SIG-M5 treated with dmso at 0.1 percent for 504 hours (cell line): ENCODE data around the gene ZNRF3.
"Not testable (repeated sequence)": the region's sequence is repeated elsewhere in the genome, so short reads cannot be mapped to it uniquely, and the experiment has no call there.

ENCODE experiments used
- DNase-seq: peaks from one replicate; lab custom pipeline; 2025; ENCODE audit not compliant: unreplicated experiment; lab: John Stamatoyannopoulos, UW

ZNRF3 gene

DNA sequence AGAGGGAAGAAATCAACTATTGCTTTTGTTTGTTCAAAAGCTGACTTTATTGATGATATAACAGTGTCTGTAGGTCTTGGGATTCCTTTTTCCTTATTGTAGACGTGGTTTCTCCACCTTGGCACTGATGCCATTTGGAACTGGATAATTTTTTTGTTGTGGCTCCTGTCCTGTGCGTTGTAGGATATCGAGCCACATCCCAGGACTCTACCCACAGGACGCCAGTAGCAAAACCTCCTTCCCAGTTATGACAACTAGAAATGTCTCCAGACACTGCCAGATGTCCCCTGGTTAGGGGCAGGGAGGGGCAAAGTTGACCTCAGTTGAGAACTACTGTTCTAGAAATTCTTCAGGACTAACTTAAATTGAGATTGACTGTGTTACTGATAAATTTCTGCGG is 45.8 kb downstream of the ZNRF3 start:
- no peak for DNase-seq

DNA sequence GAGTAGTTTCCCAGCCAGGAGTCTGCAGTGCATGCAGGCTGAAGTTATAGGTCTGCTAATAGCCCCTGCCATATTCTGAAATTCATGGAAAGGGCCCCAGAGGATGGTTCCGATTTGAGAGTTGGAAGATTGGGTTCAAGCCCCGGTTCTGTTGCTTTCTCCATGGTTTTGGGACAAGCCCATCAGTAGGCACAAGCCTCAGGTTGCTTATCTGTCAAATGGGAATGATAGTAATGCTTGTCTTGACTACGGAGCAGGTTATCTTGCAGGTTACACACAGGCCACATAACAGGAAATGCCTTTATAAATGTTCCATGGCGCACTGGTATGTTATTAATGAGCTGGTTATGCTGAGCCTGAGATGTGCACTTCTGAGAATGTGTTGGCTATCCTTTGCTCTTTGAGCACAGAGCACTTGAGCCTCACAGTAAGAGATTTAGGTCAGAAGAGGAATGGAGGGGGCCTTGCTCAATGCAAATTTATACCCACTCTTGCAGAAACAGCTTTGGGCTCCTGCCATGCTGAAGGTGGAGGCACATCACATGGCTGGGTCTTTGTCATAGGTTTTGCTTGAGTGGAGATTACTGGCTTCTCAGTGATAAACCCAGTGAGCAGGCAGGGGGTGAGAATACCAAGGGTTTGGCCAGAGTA is 47.1 kb downstream of the ZNRF3 start:
- DNase-seq = no peak

DNA sequence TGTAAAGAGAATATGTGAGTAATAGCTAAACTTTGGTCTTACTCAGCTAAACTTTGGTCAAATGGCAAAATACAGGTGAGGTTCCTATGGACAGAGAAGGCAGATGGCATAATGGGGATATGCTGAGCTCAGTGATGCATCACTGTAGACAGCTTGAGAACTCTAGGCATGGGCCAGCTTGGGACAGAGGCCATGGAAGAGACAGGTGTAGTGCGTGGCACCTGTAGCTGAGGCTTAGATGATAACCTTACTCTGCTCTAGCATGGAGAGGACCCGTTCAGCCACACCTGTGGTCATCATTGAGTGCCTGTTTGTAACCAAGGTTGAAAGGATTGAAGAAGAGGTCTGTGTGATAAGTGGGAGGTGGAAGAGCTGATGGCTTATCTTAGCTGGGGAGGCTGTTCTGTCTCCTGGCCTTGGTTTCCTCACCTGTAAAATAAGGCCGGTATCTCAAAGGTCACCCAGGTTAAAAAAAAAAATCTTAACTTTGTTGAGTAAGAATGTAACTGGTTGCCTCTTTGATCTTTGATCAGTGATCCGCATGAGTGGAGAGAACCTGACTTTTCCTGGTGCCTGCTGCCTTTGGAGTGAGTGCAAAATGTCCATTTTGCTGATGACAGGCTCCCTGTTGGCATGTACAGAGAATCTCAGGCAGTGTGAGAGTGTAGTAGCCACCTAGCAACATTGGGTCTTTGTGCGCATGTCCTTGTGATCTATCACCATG is 48.6 kb downstream of the ZNRF3 start:
- no peak for DNase-seq

DNA sequence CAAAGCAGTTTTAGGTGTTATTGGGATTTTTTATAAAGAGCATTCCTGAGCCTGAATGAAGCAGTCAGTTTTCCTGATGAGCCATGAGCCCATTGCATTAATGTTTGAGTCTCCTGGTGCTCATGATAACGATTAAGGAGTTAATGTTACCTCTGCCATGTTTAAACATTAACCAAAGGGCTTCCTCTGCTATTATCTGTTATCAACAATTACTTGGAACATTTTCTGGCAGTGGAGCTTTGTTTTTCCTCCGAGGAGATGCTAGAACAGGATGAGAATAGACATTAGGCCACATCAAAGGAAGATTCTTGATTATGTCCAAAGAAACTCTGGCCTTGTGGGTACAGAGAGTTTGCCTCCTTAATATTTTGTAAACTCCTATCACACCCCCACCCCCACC is 49.9 kb downstream of the ZNRF3 start:
- DNase-seq = no peak

DNA sequence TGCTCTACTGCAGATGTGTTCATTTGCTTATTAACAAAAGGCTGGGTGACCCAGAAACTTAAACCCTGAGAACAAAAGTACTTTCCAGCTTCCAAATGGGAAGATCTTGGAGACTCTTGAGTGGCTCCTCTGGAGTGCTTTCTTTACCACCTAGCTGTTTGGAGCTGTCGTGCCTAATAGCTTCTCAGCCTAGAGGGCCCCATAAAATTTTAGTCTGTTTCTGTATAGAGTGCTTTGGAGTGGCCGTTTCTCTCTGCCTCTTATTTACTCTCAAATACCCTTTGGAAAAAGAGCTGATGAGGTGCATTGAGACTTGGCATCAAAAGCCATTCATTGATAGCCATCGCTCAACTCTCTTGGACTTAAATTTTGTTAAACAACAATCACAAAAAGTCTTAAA is 50.7 kb downstream of the ZNRF3 start:
- no peak for DNase-seq

DNA sequence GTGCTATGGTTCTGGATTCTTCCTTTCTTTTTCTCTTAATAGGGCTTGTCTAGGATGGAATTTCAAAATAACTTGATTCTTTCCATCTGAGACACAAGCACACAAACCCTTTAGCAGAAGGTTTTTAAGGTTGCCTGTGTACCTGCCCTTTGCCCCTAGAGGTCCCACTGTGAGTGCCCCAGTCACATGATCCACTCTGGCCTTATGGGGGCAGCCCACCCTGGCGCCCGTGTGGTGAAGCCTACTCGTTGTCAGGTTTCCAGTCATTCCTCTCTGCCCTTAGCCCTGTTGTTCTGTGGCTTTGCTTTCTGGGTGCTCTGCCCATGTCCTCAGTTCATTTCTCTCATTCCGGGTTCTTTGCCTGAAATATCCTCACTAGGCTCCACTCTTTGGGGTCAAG is 51.8 kb downstream of the ZNRF3 start:
- DNase-seq = no peak

DNA sequence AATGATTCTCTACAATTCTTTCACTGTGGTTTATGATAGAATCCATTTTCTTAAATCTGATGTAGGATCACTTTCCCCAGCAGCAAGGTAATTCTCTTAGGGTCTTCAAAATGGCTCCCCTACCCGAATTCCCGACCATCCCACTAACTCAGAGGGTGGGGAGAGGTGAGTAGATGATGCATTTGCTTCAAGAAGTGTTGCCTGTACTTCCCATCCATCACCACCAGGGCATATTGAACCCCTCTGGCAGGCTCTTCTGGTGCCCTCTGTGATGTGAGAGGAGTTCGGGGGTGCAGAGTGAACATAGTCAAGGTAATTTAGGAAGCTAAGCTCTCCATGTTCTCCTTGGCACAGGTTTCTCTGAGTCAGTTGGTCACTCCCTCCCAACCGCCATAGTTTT is 52.3 kb downstream of the ZNRF3 start:
- DNase-seq = no peak

DNA sequence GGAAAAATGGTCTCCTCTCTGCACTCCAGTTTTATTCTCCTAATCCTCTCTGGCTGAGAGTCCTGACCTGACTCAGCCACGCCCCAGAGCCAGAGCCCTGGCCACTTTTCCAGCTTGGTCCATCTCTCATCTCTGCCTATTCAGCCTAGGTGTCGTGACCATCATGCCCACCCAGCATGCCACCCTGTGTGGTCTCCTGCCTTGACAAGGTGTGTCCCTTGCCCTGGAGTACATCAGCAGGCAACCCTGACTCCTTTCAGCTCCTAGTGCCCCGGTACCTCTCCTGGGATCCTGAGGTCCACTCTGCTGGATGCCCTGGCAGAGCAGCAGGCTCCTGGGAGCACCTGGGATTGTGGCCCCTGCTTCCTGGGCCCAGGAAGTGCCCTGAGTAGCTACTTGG is 52.8 kb downstream of the ZNRF3 start:
- no peak for DNase-seq

DNA sequence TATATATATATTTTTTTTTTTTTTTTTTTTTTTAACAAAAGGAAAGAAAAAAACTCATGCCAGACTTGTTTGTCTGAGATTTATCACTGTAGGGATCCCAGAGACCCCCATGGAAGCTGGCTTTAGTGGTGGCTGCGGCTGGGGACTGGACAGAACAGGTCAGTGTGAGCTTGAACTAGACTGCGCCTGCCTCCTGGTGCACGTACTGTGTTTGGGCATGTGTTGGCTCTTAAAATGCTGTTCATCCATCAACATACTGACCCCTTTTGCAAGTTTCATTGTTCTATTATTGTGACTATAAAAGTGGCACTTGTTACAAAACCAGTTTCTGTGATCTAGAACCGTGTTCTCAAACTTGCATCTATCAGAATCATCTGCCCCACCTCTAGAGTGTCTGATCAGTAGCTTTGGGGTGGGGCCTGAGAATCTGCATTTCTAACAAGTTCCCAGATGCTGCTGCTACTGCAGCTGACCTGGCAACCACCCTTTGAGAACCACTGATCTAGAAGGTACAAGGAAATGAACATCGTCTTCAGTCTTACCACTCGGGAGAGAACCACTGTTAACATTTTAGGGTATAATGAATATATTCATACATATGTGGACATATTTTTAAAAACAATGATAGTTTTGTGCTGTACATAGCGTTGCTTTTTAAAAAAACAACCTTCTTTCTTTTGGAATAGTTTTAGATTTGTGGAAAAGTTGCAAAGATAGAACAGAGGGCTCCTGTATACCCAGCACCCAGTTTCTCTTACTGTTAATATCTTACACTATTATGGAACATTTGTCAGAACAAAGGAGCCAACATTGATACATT is 54.0 kb downstream of the ZNRF3 start:
- DNase-seq = no peak

DNA sequence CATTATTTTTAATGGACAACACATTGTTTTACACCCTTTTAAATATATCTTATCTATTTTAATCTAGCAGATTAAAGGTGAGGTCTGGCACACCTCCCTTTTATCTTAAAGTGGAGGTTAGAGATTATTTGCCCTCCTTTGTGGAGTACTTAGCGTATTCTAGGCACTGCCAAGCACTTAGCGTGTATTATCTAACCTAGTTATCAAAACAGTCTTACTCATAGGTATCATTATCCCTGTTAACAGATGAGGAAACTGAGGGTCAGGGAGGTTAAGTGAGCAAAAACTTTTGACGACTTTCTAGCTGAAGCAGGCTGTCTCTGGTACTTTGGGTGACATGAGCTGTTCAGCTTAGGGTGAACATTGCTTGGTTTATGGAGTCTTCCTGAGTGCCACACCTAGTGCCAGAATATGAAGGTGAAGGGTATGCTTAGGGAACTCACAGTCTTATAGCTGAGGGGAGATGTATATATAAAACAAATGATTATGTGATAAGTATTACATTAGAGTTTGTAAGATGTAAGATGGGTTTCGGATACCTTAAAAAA is 55.0 kb downstream of the ZNRF3 start:
- no peak for DNase-seq

DNA sequence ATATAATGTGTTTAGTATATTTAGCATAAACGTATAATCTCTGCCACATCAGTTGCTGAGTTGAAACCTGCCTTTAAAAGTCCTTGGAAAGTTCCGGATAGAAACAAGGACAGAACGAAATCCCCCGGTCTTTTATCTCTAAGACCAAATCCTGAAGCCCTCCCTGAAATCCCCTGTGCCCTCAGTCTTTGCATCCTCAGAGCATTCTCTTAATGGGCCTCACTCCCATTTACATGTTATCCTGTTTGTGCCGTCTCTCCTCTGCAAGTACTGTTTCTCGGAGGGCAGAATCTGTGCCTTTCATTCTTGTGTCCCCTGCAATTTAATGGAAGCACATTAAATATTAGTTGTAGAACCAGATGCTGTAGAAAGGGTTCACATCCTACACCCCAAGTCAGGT is 56.0 kb downstream of the ZNRF3 start:
- no peak for DNase-seq

DNA sequence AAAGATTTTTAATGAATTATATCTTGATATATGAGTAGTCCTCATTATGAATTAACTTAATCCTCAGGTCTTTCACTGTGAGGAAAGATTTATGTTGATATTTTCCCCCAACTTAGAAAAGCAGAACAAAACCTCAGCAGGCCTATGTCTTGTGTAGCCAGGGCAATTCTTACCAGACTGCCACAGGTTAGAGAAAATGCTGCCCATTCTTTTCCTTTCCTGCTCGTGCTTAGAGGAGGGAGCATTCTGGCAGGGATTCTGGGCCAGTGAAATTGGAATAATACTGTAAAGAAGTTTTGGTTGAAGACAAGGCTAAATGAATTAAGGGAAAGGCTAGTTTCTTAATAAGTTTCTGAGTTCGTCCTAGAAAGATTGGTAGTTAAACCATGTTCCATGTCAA is 56.6 kb downstream of the ZNRF3 start:
- DNase-seq = no peak

DNA sequence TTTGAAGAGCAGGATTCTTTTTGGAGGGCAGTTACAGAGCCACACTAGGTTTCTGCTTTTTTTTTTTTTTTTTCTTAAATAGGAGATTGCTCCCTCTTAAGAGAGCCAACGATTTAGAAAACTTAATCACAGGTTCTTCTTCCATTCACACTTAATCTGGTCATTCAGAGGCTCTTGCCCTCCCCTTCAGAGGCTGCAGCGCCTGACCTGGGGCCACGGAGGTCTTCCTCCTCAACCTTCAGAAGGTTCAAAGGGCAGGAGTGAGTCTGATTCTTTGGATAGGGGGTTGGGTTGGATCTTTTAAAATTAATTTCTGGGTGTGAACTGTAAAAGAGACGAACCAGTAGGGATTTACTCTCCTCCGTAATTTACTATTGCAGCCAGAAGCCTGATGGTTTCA is 57.1 kb downstream of the ZNRF3 start:
- DNase-seq = no peak

DNA sequence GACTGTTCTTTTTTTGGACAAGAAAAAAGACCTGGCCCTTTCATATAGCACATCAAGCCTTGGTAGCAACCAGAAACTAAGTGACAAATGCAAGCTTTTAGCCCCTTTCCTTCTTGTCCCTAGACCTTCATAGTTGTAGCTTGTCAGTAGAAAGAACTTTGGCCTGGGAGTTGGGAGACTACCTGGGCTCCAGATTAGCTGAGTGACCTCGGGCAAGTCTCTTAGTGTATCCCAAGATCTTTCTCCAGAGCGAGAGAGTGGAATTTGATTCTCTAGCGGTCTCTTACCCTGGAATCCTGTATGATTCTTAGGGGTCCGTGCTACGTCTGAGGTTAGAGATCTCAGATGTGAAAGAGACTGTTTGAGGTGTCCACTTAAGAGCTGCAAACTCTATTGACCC is 59.0 kb downstream of the ZNRF3 start:
- no peak for DNase-seq

DNA sequence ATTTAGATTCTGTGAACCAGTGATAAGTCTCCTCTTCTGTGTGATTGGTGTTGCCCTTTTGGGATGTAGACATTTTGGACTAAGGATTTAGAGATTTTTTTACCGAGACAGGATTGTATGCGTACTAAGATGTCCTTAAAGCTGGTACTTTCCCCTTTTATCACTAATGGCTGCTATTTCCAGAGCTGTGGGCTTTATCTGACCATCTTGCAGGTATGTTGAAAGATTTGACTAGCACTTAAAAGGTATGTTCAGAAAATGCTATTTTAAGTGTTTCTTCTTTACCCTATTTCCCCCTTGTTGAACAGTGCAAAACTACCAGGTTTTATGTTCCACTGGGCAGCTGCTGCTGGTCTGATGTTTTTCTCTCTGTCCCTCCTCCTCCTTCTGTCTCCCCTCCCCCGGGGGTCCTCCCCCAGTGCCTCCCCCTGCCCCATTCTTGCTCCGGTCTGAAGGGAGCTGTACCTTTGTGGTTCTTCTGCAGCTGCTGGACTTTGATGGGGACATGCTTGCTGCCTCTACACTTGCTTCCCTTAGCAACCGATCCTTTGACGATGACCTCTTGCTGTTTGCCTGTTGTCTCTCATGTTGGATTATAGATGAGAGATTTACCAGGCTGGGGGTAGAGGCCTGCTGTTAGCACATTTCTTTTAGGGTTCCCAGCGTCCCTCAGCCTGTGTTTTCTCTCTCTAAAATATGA is 59.6 kb downstream of the ZNRF3 start:
- no peak for DNase-seq

DNA sequence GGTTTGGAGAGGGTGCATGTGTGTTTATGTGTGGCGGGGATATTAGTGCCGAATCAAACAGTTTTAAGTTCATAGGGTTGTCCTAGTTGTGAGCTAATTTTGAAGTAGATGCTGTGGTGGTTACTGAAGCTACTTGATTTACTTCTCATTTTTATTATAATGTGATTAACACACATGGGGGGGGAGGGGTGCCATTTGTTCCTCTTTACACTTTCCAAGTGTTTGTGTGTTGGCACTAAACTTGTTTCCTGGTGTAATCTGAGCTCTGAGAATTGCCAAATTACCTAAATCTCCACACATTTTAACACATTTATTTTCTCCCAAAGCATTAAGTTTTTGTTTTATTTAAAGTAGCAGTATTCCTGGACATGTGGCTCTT is 60.1 kb downstream of the ZNRF3 start:
- no peak for DNase-seq

DNA sequence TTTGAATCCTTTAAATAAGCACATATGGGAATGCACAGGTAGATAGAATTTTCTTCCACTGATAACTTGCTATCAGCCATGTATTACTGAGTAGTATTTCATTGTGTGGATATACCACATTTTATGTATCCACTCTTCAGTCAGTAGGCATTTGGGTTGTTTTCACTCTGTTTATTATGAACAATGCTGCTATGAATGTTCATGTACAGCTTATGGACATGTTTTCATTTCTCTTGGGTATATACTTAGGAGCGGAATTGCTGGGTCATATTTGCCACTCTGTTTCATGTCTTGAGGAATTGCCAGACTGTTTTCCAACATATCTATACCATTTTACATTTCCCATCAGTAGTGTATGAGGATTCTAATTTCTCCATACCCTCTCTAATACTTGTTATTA is 63.8 kb downstream of the ZNRF3 start:
- no peak for DNase-seq

DNA sequence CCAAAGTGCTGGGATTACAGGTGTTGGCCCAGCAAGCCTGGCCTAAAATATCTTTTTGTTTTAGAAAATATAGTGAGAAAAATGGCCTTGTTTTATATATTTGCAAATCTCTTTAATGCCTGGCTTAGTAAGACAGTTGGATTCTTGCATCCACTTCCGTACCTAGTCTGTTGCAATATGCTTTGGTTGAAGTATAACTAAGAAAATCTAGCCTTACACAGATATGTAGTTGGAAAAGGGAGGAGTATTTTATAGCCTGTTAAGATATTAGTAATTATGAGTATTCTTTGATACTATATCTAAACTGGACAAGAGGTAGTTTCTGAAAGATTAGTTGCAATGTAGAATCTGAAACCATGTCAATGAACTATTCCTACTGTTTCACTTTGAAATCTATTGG is 65.1 kb downstream of the ZNRF3 start:
- DNase-seq = no peak

DNA sequence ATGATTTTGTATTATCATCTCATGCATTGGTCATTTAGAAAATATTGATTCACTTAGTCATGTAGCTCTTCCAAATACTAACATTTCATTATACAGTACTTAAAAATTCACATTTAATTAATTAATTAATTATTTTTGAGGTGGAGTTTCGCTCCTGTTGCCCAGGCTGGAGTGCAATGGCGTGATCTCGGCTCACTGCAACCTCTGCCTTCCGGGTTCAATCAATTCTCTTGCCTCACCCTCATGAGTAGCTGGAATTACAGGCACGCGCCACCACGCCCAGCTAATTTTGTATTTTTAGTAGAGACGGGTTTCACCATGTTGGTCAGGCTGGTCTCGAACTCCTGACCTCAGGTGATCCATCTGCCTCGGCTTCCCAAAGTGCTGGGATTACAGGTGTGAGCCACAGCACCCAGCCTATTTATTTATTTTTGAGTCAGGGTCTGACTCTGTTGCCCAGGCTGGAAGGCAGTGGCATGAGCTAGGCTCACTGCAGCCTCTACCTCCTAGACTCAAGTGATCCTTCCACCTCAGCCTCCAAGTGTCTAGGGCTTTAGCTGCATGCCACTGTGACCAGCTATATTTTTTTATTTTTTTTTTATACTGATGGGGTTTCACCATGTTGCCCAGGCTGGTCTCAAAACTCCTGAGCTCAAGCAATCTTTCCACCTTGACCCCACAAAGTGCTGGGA is 65.6 kb downstream of the ZNRF3 start:
- DNase-seq = not testable (repeated sequence)

DNA sequence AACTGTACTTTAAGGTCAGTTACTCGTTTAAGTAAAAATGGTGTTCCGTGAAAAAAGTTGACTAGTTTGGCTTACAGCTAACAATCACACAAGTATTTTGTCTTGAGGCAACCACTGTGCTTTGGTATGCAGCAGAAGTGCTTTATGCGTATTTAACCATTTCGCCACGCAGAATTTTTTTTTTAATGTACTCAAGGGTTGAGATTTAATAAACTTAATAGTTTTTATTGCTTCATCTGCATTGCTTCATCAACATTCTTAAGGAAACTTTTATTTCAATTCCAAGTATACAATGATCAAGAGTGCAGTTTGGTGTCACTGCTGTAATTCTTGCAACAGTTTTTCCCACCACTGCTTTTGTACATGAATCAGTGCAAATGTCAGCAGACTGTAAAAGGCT is 66.4 kb downstream of the ZNRF3 start:
- DNase-seq = no peak
